Measurements from ENCODE around the gene CNOT9.

Gene CNOT9

GRCh38 chr2:218569661-218570500 is 1.2 kb downstream of the CNOT9 start:
- in situ Hi-C loops (cut with HindIII; ENCODE audit: low pct_ligation_motif_present, low pct_unique_long_range_greater_than_20kb, low sequenced_read_pairs), result no loop called here
- DNase-seq, result peak; percentile 41

DNA sequence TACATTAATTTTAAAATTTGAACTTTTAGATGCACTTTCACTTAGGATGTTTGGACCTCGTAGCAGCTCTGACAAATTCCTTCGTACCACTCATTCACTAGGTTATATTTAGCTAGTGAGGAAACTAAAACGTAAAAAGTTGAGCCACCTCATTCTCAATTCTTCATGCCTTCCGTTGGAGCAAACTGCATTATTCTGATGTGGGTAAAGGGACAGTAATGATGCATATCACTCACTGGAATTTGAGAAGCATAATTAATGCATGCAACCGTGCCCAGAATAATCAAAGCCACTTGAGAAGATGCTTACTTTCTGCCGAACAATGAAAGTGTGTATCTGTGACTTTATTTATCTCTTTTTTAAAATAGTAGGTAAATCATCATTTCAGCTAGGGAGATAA is 2.2 kb downstream of the CNOT9 start:
- DNase-seq, result peak; percentile 17
- in situ Hi-C loops (cut with HindIII; ENCODE audit: low pct_ligation_motif_present, low pct_unique_long_range_greater_than_20kb, low sequenced_read_pairs), result no loop called here

GRCh38 chr2:218576854-218577253 is 8.2 kb downstream of the CNOT9 start:
- in situ Hi-C loops (cut with HindIII; ENCODE audit: low pct_ligation_motif_present, low pct_unique_long_range_greater_than_20kb, low sequenced_read_pairs), result no loop called here
- DNase-seq, result no peak

- in situ Hi-C loops (cut with HindIII; ENCODE audit: low pct_ligation_motif_present, low pct_unique_long_range_greater_than_20kb, low sequenced_read_pairs), result no loop called here
- no peak for DNase-seq
Observed at GRCh38 chr2:218577482-218578220, 9.0 kb downstream of the CNOT9 start.

GRCh38 chr2:218578272-218578877 is 9.7 kb downstream of the CNOT9 start:
- in situ Hi-C loops (cut with HindIII; ENCODE audit: low pct_ligation_motif_present, low pct_unique_long_range_greater_than_20kb, low sequenced_read_pairs), result no loop called here
- no peak for DNase-seq

DNA sequence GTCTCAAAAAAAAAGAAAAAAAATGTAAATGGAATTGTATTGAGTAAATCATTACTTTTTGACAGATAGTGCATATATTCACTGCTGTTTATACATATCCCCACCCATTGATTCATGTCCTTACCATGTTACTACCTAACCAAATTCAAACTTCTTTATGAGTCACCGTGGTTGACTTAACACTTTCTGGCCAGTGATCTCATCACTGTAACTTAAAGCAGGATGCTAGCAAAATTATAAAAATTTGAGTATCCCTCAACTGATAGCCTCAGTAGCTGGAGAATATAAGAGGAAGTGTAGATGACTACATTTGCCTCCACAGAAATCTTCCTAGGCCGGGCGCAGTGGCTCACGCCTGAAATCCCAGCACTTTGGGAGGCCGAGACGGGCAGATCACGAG is 13.4 kb downstream of the CNOT9 start:
- in situ Hi-C loops (cut with HindIII; ENCODE audit: low pct_ligation_motif_present, low pct_unique_long_range_greater_than_20kb, low sequenced_read_pairs), result no loop called here
- DNase-seq, result peak; percentile 66

DNA sequence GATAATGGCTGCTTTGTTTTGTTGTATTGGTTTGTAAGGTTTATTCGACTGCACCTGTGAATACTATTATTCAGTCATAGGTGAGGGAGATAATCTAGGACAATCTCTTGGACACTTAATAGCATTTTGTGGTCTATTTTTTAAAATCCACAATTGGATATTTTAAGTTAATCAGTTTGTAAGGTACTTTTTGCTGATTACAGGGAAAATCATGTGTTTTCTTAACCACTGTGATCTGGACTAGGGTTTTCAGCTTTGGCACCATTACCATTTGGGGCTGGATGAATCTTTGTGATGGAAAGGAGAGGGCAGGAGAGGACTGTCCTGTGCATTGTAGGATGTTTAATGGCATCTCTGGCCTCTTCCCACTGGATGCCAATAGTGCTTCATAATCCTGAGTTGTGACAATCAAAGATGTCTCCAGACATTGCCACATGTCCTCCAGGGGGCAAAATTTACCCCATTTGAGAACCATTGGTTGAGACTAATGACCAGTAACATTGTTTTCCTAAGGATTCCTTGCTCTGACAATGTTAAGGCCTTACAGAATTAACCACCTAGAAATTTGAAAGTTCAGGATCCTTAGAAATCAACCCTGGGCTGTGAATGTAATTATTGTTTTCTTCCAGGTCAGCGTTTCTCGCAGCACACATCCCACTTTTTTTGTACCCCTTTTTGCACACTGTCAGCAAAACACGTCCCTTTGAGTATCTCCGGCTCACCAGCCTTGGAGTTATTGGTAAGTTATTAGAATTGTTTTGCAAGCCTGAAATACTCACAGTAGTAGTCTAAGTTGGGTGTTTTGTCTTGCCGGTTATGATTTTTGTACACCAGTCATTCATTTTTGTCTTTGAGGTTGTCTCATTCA is 15.6 kb downstream of the CNOT9 start:
- in situ Hi-C loops (cut with HindIII; ENCODE audit: low pct_ligation_motif_present, low pct_unique_long_range_greater_than_20kb, low sequenced_read_pairs), result no loop called here
- peak; percentile 31 for DNase-seq

DNA sequence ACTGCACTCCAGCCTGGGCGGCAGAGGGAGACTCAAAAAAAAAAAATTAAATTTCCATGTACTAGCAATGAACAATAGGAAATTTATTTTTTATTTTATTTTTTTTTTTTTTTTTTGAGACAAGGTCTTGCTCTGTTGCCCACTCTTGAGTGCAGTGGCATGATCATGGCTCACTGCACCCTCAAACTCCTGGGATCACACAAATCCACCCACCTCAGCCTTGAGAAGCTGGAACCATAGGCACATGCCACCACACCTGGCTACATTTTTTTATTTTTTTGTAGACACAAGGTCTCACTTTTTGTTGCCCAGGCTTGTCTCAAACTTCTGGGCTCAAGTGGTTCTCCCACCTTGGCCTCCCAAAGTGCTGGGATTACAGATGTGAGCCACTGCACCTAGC is 16.9 kb downstream of the CNOT9 start:
- in situ Hi-C loops (cut with HindIII; ENCODE audit: low pct_ligation_motif_present, low pct_unique_long_range_greater_than_20kb, low sequenced_read_pairs), result no loop called here
- no peak for DNase-seq

- DNase-seq, result no peak
- in situ Hi-C loops (cut with HindIII; ENCODE audit: low pct_ligation_motif_present, low pct_unique_long_range_greater_than_20kb, low sequenced_read_pairs), result no loop called here
Observed at GRCh38 chr2:218605432-218605831, 36.8 kb downstream of the CNOT9 start.

DNA sequence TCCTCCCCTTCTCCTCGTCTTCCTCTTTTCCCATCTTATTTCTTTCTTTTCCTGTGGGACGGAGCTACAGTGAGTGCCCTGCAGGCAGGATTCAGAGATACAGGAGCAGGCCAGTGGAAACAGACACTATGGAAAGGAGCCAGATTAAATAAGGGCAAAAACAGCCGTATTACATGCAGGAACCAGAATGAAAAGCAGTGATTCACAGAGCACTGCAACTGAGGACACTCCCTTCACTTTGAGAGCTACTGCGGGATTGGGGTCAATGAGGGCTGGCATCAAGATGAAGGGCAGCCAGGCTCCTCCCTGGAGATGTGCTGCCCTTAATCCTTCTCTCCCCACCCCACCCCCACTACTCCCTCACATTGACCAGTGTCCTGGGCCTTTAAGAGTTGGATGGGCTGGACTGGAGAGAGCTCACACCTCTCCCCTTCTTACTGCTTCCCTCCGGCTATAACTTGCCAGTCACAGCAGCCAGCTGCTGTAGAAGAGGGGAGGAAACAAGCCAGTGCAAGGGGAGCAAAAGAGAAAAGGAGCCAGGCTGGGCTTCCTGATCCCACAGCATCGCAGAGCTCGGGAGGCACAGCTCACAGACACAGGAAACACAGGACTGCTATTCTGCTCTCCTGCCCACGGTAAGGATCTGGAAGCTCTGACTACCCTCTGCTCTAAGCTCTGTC is 38.9 kb downstream of the CNOT9 start, which contains the start of gene PLCD4:
Gene PLCD4 (plus strand): TSS at position 464 of the 680 bp plus-strand sequence. CDS start 7,841 bp downstream, outside the sequence.
- peak; percentile 28 for DNase-seq
- in situ Hi-C loops (cut with HindIII; ENCODE audit: low pct_ligation_motif_present, low pct_unique_long_range_greater_than_20kb, low sequenced_read_pairs), result no loop called here

GRCh38 chr2:218615868-218616315 is 47.3 kb downstream of the CNOT9 start:
- in situ Hi-C loops (cut with HindIII; ENCODE audit: low pct_ligation_motif_present, low pct_unique_long_range_greater_than_20kb, low sequenced_read_pairs), result no loop called here
- no peak for DNase-seq

DNA sequence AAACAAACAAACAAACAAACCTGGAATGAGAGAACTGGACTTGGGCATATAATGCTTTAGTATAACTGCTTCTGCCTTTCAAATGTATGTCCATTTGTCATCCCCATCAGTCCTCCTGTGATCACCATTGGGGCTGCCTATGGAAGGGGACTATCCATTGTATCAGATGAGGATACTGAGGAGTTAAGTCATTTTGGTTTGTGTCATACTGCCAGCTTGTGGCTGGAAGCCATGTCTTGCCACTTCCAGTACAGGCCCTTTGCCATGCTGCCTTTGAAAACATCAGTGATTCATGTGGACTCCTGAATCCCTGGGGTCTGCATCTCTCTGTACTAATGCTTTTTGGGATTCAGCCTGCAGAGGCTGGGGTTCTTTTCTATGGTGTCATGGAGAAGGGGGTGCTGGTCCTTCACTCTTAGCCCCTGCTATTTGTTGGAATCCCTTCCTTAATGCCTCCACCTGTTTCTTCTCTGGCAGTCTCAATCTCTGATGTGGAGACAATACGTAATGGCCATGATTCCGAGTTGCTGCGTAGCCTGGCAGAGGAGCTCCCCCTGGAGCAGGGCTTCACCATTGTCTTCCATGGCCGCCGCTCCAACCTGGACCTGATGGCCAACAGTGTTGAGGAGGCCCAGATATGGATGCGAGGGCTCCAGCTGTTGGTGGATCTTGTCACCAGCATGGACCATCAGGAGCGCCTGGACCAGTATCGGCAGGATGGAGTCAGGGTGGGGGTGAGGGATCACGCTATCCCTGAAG is 49.6 kb downstream of the CNOT9 start:
- in situ Hi-C loops (cut with HindIII; ENCODE audit: low pct_ligation_motif_present, low pct_unique_long_range_greater_than_20kb, low sequenced_read_pairs), result no loop called here
- no peak for DNase-seq

DNA sequence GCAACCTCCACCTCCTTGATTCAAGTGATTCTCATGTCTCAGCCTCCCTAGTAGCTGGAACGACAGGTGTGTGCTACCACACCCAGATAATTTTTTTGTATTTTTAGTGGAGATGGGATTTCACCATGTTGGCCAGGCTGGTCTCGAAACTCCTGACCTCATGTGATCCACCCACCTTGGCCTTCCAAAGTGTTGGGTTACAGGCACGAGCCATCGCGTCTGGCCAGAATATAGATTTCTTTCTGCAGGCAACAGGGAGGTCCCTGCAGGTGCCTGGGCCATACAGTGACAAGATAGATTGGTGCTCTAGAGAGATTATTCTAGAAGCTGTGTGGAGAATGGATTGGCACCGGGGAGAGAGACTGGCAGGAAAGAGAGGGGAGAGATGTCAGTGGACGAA is 52.4 kb downstream of the CNOT9 start:
- DNase-seq, result no peak
- in situ Hi-C loops (cut with HindIII; ENCODE audit: low pct_ligation_motif_present, low pct_unique_long_range_greater_than_20kb, low sequenced_read_pairs), result no loop called here

DNA sequence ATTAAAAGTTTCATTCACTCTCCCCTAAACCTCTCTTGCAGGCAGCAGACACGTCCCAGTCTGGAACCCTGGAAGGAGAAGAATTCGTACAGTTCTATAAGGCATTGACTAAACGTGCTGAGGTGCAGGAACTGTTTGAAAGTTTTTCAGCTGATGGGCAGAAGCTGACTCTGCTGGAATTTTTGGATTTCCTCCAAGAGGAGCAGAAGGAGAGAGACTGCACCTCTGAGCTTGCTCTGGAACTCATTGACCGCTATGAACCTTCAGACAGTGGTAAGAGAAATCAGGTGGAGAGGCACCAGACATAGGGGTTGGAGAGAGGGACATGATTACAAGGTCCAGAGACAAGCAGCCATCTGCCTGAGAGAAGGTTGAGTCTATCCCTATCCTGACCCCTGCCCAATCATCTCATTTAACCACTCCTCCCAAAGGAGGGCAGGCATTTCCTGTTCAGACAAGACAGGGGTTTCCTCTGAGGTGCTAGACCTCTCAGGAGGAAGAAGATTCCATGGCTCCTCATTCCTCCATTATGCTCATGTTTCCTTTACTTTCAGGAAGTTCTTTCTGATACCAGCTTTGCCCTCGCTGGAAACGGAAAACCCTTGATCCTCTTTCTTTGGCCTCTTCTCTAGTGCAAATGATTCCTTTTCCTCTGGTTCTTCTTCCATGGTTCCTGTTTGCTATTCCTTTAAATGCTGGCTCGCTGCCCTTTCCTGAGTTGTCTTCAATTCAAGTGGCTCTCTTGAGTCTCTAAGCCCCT is 54.1 kb downstream of the CNOT9 start:
- no peak for DNase-seq

GRCh38 chr2:218623366-218623705 is 54.7 kb downstream of the CNOT9 start:
- no peak for DNase-seq
- in situ Hi-C loops (cut with HindIII; ENCODE audit: low pct_ligation_motif_present, low pct_unique_long_range_greater_than_20kb, low sequenced_read_pairs), result no loop called here

More for the DNA sequence above, 54.1 kb downstream of the CNOT9 start:
- in situ Hi-C loops (cut with HindIII; ENCODE audit: low pct_ligation_motif_present, low pct_unique_long_range_greater_than_20kb, low sequenced_read_pairs), result no loop called here

DNA sequence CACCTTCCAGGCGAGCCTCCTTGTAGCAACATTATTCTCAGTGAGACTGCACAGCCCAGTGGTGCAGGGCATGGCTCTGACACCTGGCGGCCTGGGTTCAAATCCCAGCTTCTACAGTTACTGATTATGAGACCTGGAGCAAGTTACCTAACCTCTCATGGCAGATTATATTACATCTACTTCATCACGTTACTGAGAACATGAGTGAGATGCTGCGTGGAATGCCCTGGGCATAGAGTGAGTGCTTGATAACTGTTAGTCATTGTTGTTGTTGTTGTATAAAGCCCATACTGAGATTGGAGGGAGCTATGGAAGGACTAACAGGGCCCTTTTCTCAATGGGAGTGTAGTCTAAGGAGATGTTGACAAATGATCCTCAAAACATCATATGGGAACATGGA is 57.7 kb downstream of the CNOT9 start:
- in situ Hi-C loops (cut with HindIII; ENCODE audit: low pct_ligation_motif_present, low pct_unique_long_range_greater_than_20kb, low sequenced_read_pairs), result no loop called here
- no peak for DNase-seq

GRCh38 chr2:218627939-218628338 is 59.3 kb downstream of the CNOT9 start:
- in situ Hi-C loops (cut with HindIII; ENCODE audit: low pct_ligation_motif_present, low pct_unique_long_range_greater_than_20kb, low sequenced_read_pairs), result no loop called here

More at GRCh38 chr2:218627939-218628338, 59.3 kb downstream of the CNOT9 start:
- DNase-seq, result no peak
